ENCODE measurements around the gene DAAM1.

DAAM1 gene

GRCh38 chr14:59166258-59166657, 22.2 kb upstream of the DAAM1 start:
- DNase-seq (ENCODE audit: extremely low spot score): no peak
- POLR2A ChIA-PET: no interaction called here
- TF ChIP-seq FOXK2 (IDR thresholded peaks at IDR 0.05): no peak
- CTCF ChIA-PET: no interaction called here

- ChIA-PET CTCF (no interaction called here), POLR2A (no interaction called here)
- DNase-seq (ENCODE audit: extremely low spot score): no peak
- TF ChIP-seq HDGF (IDR thresholded peaks at IDR 0.05; ENCODE audit: borderline replicate concordance): no peak
- TF ChIP-seq ARNT (IDR thresholded peaks at IDR 0.05): no peak
- TF ChIP-seq NFRKB (IDR thresholded peaks at IDR 0.05): no peak
- no peak for TF ChIP-seq BHLHE40 (IDR thresholded peaks at IDR 0.05; ENCODE audit: borderline replicate concordance)
- no peak for TF ChIP-seq PKNOX1 (IDR thresholded peaks at IDR 0.05)
- no peak for TF ChIP-seq SUZ12 (IDR thresholded peaks at IDR 0.05)
- TF ChIP-seq ZNF384 (IDR thresholded peaks at IDR 0.05): no peak
- no peak for TF ChIP-seq FOXA1 (IDR thresholded peaks at IDR 0.05)
- no peak for TF ChIP-seq ELF4 (IDR thresholded peaks at IDR 0.05)
- TF ChIP-seq CTBP1 (IDR thresholded peaks at IDR 0.05; ENCODE audit: borderline replicate concordance): no peak
- no peak for TF ChIP-seq L3MBTL2 (conservative IDR thresholded peaks at IDR 0.05)
- TF ChIP-seq FOXK2 (IDR thresholded peaks at IDR 0.05): no peak
- no peak for TF ChIP-seq FOXM1 (IDR thresholded peaks at IDR 0.05; ENCODE audit: borderline replicate concordance)
These were observed 13.1 kb upstream of the DAAM1 start for GRCh38 chr14:59175404-59175803.

GRCh38 chr14:59176765-59177164, 11.7 kb upstream of the DAAM1 start:
- DNase-seq (ENCODE audit: extremely low spot score): no peak
- ChIA-PET POLR2A (interaction anchor here (0.8 kb wide), 1 partner anchor 12 kb away, joined by 4 read pairs; the partner anchor contains the start of gene DAAM1), CTCF (no interaction called here)
- no peak for TF ChIP-seq SUZ12 (IDR thresholded peaks at IDR 0.05)
- no peak for TF ChIP-seq PKNOX1 (IDR thresholded peaks at IDR 0.05)
- TF ChIP-seq SP1 (IDR thresholded peaks at IDR 0.05): no peak
- no peak for TF ChIP-seq ELF4 (IDR thresholded peaks at IDR 0.05)
- TF ChIP-seq HDGF (IDR thresholded peaks at IDR 0.05; ENCODE audit: borderline replicate concordance): no peak
- TF ChIP-seq L3MBTL2 (conservative IDR thresholded peaks at IDR 0.05): no peak
- TF ChIP-seq FOXM1 (IDR thresholded peaks at IDR 0.05; ENCODE audit: borderline replicate concordance): no peak
- TF ChIP-seq FOXK2 (IDR thresholded peaks at IDR 0.05): no peak
- no peak for TF ChIP-seq BHLHE40 (IDR thresholded peaks at IDR 0.05; ENCODE audit: borderline replicate concordance)
- no peak for TF ChIP-seq ARNT (IDR thresholded peaks at IDR 0.05)
- TF ChIP-seq TARDBP (IDR thresholded peaks at IDR 0.05): no peak
- TF ChIP-seq LEF1 (IDR thresholded peaks at IDR 0.05; ENCODE audit: borderline replicate concordance): no peak
- TF ChIP-seq NFRKB (IDR thresholded peaks at IDR 0.05): no peak
- no peak for TF ChIP-seq FOXA1 (IDR thresholded peaks at IDR 0.05)
- TF ChIP-seq CTBP1 (IDR thresholded peaks at IDR 0.05; ENCODE audit: borderline replicate concordance): no peak

GRCh38 chr14:59177262-59177661, 11.2 kb upstream of the DAAM1 start:
- no peak for DNase-seq (ENCODE audit: extremely low spot score)
- POLR2A ChIA-PET: no interaction called here
- CTCF ChIA-PET: no interaction called here
- TF ChIP-seq FOXA1 (IDR thresholded peaks at IDR 0.05): no peak
- no peak for TF ChIP-seq HDGF (IDR thresholded peaks at IDR 0.05; ENCODE audit: borderline replicate concordance)
- no peak for TF ChIP-seq ZNF384 (IDR thresholded peaks at IDR 0.05)
- no peak for TF ChIP-seq CTBP1 (IDR thresholded peaks at IDR 0.05; ENCODE audit: borderline replicate concordance)
- no peak for TF ChIP-seq LEF1 (IDR thresholded peaks at IDR 0.05; ENCODE audit: borderline replicate concordance)
- TF ChIP-seq SUZ12 (IDR thresholded peaks at IDR 0.05): no peak
- no peak for TF ChIP-seq PKNOX1 (IDR thresholded peaks at IDR 0.05)
- TF ChIP-seq BHLHE40 (IDR thresholded peaks at IDR 0.05; ENCODE audit: borderline replicate concordance): no peak
- TF ChIP-seq FOXM1 (IDR thresholded peaks at IDR 0.05; ENCODE audit: borderline replicate concordance): no peak
- no peak for TF ChIP-seq L3MBTL2 (conservative IDR thresholded peaks at IDR 0.05)

GRCh38 chr14:59181791-59182190, 6.7 kb upstream of the DAAM1 start:
- no peak for TF ChIP-seq FOXM1 (IDR thresholded peaks at IDR 0.05; ENCODE audit: borderline replicate concordance)
- TF ChIP-seq HDGF (IDR thresholded peaks at IDR 0.05; ENCODE audit: borderline replicate concordance): no peak
- no peak for TF ChIP-seq TARDBP (IDR thresholded peaks at IDR 0.05)
- no peak for TF ChIP-seq FOXK2 (IDR thresholded peaks at IDR 0.05)
- no peak for TF ChIP-seq NFRKB (IDR thresholded peaks at IDR 0.05)
- TF ChIP-seq ARNT (IDR thresholded peaks at IDR 0.05): no peak
- no peak for TF ChIP-seq L3MBTL2 (conservative IDR thresholded peaks at IDR 0.05)
- no peak for TF ChIP-seq LEF1 (IDR thresholded peaks at IDR 0.05; ENCODE audit: borderline replicate concordance)
- ChIA-PET POLR2A (no interaction called here), CTCF (no interaction called here)
- DNase-seq (ENCODE audit: extremely low spot score): no peak

- ChIA-PET POLR2A (no interaction called here), CTCF (interaction anchor here (0.6 kb wide), 1 partner anchor 10 kb away, joined by 3 read pairs; no protein-coding TSS in a partner anchor)
- no peak for TF ChIP-seq FOXK2 (IDR thresholded peaks at IDR 0.05)
- TF ChIP-seq TARDBP (IDR thresholded peaks at IDR 0.05): no peak
- TF ChIP-seq SP1 (IDR thresholded peaks at IDR 0.05): no peak
- no peak for TF ChIP-seq BHLHE40 (IDR thresholded peaks at IDR 0.05; ENCODE audit: borderline replicate concordance)
- TF ChIP-seq SUZ12 (IDR thresholded peaks at IDR 0.05): no peak
- TF ChIP-seq ARNT (IDR thresholded peaks at IDR 0.05): no peak
- TF ChIP-seq NFRKB (IDR thresholded peaks at IDR 0.05): no peak
- TF ChIP-seq FOXM1 (IDR thresholded peaks at IDR 0.05; ENCODE audit: borderline replicate concordance): no peak
- no peak for TF ChIP-seq L3MBTL2 (conservative IDR thresholded peaks at IDR 0.05)
- TF ChIP-seq ZNF384 (IDR thresholded peaks at IDR 0.05): no peak
- no peak for DNase-seq (ENCODE audit: extremely low spot score)
These were observed 5.8 kb upstream of the DAAM1 start for GRCh38 chr14:59182641-59183040.

GRCh38 chr14:59183150-59183549, 5.3 kb upstream of the DAAM1 start:
- no peak for DNase-seq (ENCODE audit: extremely low spot score)
- ChIA-PET CTCF (no interaction called here), POLR2A (no interaction called here)
- TF ChIP-seq TARDBP (IDR thresholded peaks at IDR 0.05) (no peak), PKNOX1 (IDR thresholded peaks at IDR 0.05) (no peak), SUZ12 (IDR thresholded peaks at IDR 0.05) (no peak), SP1 (IDR thresholded peaks at IDR 0.05) (no peak), LEF1 (IDR thresholded peaks at IDR 0.05; ENCODE audit: borderline replicate concordance) (no peak), FOXK2 (IDR thresholded peaks at IDR 0.05) (no peak), FOXM1 (IDR thresholded peaks at IDR 0.05; ENCODE audit: borderline replicate concordance) (no peak), ZNF384 (IDR thresholded peaks at IDR 0.05) (no peak), ELF4 (IDR thresholded peaks at IDR 0.05) (no peak), L3MBTL2 (conservative IDR thresholded peaks at IDR 0.05) (no peak)

Data from HEK293T (cell line).